Stimulated activated CD4-positive, alpha-beta T cell treated with anti-CD3 and anti-CD28 coated beads, TNF-alpha, amount 100 ng/mL, for 1 hour (primary cell): ENCODE results near the gene SUN5.

Experiments
- DNase-seq, 3 donors: peaks; one replicate each; pipeline ENCODE4 v3.0.0-alpha.2; 2020; ENCODE audit warnings: low read depth in 3 of 3, low spot score in 1 of 3

Gene SUN5

DNA sequence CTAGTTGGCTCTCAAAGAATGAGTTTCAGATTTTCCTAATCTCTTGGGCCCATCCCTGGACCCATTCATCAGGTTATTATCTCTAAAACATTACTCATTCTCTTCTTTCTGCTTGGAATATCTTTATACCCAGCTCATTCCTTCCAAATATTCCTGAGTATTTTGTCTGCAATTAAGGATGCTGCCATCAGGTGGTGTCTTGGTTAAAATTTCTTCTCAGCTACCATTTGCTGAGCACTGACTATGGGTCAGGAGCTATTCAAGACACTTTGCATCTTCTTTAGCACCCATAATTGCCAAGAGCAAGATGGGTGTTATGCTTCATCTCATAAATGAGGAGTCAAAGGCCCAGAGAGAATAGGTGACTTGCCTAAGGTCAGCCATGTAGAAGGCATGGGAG lies 8.4 kb downstream of the SUN5 start:
- DNase-seq, result no peak

DNA sequence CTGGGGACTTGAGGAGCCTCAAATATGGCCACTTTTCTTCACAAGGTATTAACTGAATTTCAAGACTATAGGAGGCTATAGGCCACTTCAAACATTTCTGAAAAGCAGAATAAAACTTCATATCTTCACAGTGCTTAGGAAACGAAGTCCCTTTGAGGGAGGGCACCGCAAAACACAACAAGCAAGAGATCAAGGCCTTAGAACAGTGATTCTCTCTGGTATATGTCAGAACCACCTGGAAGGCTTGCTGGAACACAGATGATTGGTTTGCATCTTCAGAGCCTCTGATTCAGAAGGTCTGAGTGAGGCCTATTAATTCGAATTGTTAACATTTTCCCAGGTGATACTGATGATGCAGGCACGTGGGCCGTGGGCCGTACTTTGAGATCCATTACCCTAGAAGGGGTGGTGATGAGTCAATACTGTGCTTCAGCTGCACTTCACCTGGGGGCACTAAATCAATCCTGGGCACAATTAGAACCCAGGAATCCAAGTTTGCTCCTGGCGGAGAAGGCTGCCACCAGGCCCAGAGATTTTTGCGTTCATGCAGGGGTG lies 10.7 kb downstream of the SUN5 start:
- DNase-seq, result no peak

DNA sequence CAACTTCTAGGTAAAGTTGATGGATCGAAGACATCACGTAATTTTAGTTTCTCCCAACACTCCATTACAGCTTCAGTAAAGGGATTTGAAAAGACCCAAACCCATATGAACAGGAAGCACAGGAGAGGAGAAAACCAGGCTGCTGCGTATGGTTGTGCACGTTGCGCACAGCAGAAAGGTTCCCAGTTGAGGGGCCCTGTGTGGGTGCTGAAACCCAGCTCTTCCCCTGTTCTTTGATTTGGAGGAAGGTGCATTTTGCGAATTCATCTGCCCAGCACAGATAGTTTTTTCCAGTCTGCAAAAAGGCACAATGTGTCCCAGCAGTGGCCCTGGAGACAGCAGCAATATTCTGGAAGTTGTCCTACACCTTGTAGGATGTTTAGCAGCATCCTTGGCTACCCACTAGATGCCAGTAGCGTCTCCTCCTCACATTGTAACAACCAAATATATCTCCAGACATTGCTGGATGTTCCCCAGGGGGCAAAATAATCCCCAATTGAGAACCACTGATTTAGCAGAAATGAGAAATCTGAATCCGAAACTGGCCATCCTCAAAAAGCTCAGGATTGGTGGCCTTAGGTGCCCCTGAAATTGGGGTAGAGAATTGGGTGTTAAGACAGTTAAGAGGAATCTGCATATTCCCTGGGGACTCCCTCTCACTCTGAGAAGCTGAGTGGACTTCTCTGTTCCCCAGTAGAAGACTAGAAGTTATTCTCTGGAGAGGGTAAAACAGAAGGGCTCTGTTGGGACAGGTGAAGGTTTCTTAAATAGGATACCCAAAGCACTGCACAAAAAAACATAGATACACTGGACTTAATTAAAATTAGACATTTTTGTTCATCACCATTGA lies 12.2 kb downstream of the SUN5 start:
- DNase-seq, result no peak

DNA sequence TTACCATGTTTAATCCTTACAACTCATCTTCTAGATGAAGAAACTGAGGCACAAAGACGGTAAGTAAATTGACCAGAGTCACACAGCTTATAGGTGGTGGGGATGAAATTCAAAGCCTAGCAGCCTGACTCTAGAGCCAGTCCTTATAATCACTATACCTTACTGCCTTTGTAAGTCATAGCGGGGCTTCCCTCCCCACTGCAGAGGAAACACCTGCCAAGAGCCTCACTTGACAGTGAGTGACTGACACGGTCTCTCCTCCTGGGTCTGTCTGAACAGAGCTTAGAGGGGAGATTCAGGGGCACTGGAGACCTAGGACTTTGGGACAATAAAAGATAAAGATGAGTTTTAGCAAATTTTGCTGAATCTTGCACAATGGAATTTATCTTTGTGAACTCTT lies 12.8 kb downstream of the SUN5 start:
- no peak for DNase-seq

DNA sequence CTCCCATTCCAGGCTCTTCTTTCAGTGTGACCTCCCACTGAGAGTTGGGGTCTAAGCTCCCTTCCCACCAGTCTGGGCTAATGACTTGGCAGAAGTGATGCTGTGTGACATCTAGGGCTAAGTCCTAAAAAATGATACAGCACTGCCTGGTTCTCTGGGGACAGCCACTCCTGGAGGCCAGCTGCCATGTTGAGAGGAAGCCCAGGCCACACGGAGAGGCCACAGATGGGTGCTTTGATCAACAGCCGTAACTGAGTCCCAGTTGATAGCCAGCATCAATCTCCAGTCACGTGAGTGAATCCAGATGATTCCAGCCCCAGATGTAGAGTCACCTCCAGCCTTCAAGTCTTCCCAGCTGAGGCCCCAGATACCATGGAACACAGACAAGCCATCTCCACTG lies 13.8 kb downstream of the SUN5 start:
- no peak for DNase-seq

DNA sequence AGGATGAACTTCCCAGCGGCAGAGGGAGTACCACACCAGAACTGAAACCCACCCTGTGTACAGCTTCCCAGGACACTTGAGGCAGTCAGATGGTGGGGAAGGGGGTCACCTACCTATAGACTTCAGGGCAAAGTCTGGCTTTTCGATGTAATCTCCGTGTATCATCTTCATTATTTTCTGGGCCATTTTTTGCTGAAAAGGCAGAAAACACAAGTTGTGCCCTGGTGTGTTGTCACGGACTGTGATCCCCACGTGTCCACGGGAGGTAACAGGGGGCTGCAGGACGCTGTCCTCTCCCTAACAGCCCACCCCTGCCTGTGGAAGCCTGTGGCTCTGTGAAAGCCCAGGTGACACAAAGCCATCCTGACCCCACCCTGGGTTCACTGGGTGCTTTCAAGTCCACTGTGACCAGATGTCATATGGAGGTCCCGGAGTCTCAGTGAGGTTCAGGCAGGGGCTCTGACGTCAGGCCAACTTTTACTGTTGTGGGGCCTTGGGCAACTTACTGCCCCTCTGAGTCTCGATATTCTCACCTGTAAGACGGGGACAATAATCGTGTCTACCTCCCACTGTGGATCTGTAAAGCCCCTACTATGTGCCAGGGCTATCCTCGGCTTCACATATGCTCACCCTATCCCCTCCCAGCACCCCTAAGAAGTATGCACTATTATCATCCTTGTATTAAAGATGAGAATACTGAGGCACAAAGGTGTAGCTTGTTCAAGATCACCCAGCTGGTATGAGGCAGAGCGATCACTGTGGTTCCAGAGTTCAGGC lies 14.5 kb downstream of the SUN5 start:
- no peak for DNase-seq

DNA sequence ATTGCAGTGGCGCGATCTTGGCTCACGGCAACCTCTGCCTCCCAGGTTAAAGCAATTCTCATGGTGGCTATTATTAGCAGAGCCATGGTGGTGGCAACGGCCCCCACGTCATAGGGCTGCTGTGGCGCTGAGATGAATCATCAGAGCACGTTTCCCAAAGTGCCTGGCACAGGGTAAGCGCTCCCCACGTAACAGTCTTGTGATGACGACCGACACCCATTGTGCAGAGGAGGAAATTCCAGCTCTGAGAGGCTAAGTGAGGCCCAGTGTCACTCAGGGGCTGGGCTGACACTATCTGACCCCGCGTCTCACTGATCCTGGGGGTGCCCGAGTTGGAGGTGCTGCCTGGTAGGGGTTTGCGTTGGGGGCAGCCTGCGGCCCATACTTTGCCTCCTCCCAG lies 16.2 kb downstream of the SUN5 start:
- DNase-seq, result no peak

DNA sequence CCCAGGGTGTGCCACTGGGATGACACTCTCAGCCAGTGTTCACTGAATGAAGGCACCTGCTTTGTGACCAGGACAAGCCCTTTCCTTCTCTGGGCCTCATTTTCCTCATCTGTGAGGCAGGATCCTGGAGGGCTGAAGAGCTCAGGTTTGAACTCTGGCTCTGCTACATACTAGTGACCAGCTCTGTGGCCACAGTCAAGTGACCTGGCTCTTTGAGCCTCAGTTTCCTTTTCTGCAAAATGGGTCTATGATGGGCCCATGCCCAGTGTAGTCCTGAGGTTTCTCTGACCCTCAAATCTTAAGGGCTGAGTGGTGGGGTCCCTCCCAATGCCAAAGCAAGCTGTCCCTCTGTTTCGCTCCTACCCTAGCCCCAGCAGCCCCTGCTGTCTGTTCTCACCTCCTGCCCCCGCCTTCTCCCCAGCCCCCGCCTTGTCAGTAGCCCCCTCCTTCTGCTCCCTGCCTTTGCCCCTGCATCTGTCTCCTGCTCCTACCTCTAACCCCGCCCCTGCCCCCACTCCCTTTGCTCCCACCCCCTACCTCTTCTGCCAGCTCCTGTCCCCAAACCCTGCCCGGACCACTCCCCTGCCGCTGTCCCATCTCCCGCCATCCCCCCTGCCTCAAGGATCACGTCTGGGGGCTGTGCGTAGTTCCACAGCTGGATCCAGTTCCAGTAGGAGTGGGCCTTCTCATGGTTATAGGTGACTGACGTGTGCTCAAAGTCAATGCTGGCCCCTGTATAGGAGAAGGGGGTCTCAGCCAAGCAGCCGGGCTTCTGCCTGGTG lies 17.0 kb downstream of the SUN5 start:
- DNase-seq, result no peak

DNA sequence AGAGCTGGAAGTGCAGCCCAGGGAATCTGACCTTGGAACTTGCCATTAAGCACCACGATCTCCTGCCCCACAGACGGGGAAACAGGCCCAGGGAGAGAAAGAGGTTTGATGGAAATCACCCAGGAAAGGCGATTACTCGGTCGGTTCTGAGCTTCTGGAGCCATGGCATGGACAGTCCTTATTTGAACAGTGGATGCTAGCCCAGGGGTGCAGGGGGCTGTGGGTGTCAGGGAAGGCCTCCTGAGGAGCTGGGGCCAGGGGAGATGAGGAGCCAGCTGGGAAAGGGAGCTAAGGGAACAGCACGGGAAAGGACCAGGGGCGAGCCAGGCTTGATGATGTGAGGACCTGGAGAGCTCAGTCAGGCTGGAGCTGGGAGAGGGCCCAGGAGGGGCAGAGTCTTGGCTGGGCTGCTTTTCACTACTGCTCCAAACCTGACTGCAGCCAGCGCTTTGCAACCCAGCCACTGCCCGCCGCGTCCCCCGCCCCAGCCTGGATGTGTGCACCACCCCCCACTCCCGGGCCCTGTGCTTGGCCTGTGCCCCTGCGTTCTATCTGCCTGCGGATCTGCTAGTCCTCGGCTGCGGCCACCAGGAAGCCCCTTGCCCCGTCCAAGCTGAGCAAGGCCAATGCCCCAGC lies 17.8 kb downstream of the SUN5 start:
- DNase-seq, result no peak

DNA sequence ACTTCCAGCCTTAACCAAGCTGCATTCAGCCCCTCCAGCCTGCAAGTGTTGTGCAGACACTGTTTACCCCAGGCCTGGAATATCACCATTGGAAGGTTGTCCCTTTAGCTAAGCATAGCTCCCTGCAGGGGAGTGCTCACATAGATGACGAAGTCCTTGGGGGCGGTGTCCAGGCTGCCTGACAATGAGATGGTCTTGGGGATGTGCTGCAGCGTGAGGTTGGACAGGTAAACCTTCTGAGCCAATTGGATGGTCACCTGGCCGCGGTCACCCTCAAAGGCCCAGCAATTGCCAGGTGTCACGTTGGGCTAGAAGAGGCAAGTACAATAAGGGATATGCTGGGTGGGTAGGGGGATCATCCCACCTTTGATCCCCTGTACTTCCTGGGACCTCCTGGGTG lies 18.6 kb downstream of the SUN5 start:
- no peak for DNase-seq

DNA sequence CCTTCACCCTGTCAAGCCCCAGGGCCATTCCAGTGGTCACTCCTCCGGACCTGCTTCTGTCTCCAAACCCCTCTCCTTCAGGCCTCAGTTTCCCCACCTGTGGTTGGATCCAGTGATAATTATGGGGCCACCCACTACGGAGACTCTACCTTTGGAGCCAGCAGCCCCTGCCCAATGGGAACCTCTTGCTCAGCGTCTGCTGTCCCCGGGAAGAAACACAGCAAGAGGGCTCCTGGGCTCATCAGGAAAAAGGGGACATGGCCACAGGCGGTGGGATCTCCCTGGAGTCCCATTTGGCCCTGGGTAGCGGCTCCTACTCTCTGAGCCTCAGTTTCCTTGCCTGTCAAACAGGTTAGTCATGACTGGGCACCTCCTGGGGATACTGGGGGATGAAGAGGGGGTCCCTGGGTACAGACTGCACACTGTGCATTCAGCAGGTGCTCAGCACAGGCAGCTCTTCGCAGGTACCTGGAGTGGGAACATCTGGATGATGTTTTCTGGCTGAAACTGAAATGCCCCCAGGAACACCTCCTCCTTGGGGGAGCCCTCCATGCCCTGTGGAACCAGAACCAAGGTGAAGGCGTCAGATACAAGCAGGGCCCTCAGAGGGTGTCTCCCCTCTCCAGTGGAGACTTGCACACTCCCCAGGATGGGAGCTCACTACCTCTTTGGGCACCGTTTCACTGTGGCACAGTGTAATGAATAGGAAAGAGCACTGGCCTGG lies 19.4 kb downstream of the SUN5 start:
- no peak for DNase-seq

DNA sequence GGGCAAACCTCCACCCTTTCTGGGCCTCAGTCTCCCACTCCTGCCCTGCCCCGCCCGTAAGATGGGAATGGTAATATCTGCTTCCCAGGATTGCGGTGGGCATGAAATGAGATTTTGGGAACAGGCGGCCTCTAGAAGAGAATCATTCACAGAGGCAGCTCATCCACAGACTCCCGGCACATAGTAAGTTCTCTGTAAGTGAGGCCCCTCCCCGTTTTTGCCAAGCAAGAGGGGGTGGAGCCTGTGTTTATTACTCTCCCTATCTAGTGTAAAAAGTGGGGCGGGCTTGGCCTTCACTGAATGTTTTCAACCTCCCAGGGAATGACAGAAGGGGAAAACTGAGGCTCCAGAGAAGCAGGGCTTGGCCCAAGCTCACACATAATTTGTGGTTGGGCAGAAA lies 20.0 kb downstream of the SUN5 start:
- no peak for DNase-seq

DNA sequence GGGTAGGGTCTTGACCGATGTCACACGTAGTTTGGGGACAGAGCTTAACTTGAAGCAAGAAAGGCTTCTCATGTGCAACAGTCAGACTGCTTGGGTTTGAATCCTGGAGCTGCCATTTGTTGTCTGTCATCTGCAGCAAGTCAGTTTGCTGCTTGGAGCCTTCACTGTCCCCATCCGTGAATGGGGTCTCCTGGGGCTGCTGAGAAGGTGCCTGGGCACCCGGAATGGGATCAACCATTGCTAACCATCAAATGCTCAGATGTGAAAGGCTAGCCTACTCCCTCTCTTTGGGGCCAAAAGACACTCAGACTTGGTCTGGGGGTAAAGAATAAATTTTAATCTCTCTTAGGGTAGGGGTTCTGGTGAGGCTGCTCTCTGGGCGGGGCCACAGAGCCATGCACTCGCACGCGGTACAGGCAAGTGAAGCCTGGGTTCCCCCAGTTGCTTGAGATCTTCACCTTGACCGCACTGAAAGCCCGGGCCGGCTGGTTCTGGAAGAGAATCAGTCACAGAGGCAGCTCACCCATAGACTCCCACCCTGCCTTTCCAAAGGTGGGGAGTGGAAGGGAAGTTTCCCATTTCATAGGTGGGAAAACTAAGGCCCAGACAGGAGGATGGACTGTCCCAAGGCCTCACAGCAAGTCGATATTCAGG lies 20.6 kb downstream of the SUN5 start:
- no peak for DNase-seq

DNA sequence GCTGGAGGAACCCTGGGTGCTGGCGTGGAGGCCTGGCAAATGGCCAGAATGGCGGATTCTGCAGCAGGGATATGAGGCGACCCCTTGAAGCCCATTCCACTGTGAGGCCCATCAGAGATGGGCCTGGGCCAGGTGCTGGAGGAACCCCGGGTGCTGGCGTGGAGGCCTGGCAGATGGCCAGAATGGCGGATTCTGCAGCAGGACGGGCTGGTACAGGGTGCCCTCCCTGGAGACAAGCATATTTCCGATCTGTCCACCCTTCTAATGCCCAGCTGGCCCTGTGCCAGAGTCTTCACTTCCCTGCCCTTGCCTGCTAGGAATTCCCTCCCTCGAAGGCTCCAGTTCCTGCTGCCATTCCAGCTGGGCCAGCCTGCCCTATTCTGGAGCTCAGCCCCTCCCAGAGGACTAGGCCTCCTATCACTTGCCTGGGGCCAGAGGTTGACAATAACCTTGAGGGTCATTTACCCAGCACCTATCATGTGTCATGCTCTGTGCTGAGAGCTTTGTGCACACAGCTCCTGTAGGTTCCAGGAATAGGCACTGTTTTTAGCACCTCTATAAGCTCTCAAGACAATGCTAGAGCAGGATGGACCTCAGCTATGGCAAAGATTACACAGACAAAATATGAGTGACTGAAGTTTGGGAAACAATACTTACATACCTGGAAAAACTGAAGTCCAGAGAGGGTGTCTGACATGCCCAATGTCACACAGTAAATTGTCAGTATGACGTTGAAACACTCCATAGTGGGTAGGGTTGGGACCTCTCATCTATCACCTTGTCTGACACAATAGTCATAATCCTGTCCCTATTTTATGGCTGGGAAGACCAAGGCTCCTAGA lies 21.4 kb downstream of the SUN5 start:
- DNase-seq, result no peak

DNA sequence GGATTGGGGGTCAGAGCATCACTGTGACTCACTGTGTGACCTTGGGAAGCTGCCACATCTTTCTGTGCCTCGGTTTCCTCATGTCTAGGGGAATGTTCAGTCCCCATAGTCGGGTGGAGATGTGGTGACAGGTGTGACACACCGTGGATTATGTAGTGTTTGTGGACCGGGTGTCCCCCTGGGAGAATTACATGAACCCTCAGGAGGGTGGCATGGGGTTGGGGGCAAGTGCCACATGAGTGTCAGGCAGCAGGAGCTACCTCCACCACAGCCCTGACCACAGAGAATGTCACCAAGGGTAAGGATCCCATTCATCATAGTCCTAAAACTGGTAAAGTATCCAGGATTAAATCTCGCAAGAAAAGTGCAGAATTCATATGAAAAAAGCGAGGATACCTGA lies 23.2 kb downstream of the SUN5 start:
- no peak for DNase-seq

DNA sequence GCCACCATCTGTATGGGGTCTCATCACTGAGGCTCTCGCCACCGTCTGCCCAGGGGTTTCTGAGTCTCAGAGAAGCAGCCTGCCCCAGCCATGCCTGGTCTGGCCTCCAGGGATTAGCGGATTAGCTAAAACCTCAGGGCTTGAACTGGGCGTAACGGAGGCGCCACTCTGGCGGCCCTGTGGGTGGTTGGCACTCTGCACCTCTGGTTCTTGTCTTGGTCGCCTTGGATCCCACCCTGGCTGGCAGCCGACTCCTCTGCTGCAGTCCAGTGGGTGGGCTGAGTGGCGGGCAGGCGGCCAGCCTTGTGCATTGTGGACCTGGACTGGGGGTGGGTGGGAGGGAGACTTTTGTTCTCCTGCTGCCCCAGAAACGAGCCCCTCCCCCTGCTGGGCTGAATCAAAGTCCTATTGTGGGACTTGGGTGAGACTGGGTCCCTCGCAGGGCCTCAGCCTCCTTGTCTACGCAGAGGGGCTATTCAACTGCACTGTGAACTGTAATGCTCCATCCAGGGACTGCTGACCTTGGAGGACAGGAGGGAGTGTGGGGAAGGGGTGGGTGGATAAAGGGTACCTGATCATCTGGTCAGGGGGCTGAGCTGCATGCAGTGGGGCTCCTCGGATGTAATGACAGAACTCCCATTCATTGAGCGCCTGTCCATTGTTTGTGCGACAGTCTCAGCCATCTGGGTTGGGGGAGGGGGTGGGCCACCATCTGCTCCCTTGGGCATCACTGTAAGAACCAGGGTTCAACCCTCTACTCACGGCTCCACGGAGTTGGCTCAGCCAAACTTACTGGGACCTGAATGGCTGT lies 23.9 kb downstream of the SUN5 start:
- no peak for DNase-seq

DNA sequence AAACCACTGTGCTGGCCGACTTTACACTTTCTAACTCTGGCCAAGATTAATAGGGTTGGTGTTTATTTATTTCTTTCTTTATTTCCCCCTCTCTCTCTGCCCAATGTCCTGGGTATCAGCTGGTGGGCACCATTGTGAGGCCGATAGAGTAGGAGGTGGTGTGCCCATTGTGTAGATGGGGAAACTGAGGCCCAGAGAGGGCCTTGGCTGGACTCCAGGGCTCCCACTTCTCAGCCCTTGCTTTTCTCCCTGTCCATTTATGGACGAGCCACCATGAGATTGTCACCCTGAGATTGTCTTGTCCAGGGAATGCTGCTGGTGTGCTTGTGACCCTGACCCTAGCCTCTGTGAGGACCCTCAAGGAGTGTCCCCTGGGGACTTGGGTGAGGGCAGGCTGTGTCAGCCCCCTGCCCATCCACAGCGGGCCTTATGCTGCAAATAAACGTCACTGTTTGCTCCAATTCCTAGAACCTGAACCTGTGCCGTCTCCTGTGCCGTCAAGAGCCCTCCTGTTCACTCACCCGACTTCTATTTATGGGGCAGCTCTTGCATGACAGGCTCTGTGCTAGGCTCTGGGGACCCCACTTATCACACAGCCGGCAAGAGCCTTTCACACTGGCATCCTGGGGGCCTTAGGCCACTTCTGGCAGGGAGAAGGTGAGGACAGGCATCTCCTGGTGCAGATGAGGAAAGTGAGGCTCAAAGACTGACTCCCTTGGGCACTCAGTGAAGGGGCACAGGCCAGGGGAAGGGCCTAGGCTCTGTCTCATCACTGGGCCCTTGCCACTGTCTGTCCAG lies 24.8 kb downstream of the SUN5 start:
- DNase-seq, result no peak
